NCI-H187 treated with DMSO at 0.1 percent for 48 hours (cell line): Measurements from ENCODE around the gene EIF2S3.
"Not testable (repeated sequence)": the region's sequence is repeated elsewhere in the genome, so short reads cannot be mapped to it uniquely, and the experiment has no call there.

Experiments used
- DNase-seq: peaks from one replicate; lab custom pipeline; 2025; lab: John Stamatoyannopoulos, UW

EIF2S3 gene

GRCh38 chrX:24050522-24051318 lies 4.0 kb upstream of the EIF2S3 start:
- not testable (repeated sequence) for DNase-seq

- DNase-seq, result no peak
Observed at GRCh38 chrX:24055043-24055356, 244 bp downstream of the EIF2S3 start.

- DNase-seq, result no peak
Observed at GRCh38 chrX:24063488-24063887, 8.7 kb downstream of the EIF2S3 start.

GRCh38 chrX:24069877-24070276 lies 15.1 kb downstream of the EIF2S3 start:
- no peak for DNase-seq

GRCh38 chrX:24079411-24079810 lies 24.7 kb downstream of the EIF2S3 start:
- DNase-seq, result no peak

- DNase-seq, result not testable (repeated sequence)
Observed at GRCh38 chrX:24080245-24080644, 25.5 kb downstream of the EIF2S3 start.

GRCh38 chrX:24080704-24081103 lies 25.9 kb downstream of the EIF2S3 start:
- DNase-seq, result no peak

- DNase-seq, result no peak
Observed at GRCh38 chrX:24081661-24082154, 27.0 kb downstream of the EIF2S3 start.

- no peak for DNase-seq
Observed at GRCh38 chrX:24082447-24082846, 27.7 kb downstream of the EIF2S3 start.

GRCh38 chrX:24085101-24085500 lies 30.3 kb downstream of the EIF2S3 start:
- DNase-seq, result no peak

GRCh38 chrX:24090300-24091200 lies 35.8 kb downstream of the EIF2S3 start:
- no peak for DNase-seq

- no peak for DNase-seq
Observed at GRCh38 chrX:24093746-24094145, 39.0 kb downstream of the EIF2S3 start.

- DNase-seq, result no peak
Observed at GRCh38 chrX:24097741-24098260, 43.0 kb downstream of the EIF2S3 start.

GRCh38 chrX:24098932-24099331 lies 44.2 kb downstream of the EIF2S3 start:
- no peak for DNase-seq

GRCh38 chrX:24099394-24099793 lies 44.6 kb downstream of the EIF2S3 start:
- no peak for DNase-seq

- no peak for DNase-seq
Observed at GRCh38 chrX:24100713-24101112, 46.0 kb downstream of the EIF2S3 start.

GRCh38 chrX:24110069-24110468 lies 55.3 kb downstream of the EIF2S3 start:
- no peak for DNase-seq

GRCh38 chrX:24113181-24113580 lies 58.4 kb downstream of the EIF2S3 start:
- no peak for DNase-seq

- no peak for DNase-seq
Observed at GRCh38 chrX:24117258-24117657, 62.5 kb downstream of the EIF2S3 start.

GRCh38 chrX:24124244-24124799 lies 69.6 kb downstream of the EIF2S3 start:
- no peak for DNase-seq

- DNase-seq, result no peak
Observed at GRCh38 chrX:24125028-24125612, 70.4 kb downstream of the EIF2S3 start.
